ENCODE results near the gene FAAP24. TPM values are rescaled to one million over a fixed set of nuclear protein-coding genes. Genes with fewer than 3 reads are reported as not detected.
"Not testable (repeated sequence)": the region's sequence is repeated elsewhere in the genome, so short reads cannot be mapped to it uniquely, and the experiment has no call there.

The FAAP24 gene
- polyA plus RNA-seq, 1 donor: 3.1 TPM

DNA sequence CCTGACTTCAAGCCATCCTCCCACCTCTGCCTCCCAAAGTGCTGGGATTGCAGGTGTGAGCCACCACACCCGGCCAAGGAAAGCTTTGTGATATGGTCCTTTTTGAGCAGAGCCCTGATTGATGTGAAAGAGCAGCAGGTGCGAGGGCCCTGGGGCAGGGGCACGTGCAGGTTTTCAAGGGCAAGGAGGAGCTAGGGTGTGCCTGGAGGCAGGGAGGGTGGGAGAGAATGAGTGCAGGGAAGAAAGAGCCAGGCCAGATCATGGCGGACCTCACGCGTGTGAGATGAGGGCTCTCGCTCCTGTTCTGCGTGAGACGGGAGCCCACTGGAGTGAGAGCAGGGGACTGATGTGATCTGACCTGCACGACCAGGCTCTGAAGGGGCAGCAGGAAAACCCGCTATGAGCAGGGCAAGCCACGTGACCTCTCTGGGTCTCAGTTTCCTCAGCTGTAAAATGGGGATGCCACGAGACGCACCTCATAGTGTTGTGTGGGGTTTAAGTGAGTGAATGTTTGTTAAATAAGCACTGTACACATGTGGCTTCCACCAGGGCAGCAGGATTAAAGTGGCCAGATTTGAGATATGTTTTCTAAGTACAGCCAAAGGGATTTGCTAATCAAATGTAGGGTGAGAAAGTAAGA lies 25.8 kb downstream of the FAAP24 start:
- Histone ChIP-seq H3K27me3 (ENCODE audit: control insufficient read depth, insufficient read depth, low read length) (no peaks in the 10 kb centered on the region), H3K4me1 (ENCODE audit: control insufficient read depth, insufficient read depth, low read length) (no peaks in the 10 kb centered on the region), H3K27ac (ENCODE audit: low read length) (no peak overlapping the region), H3K36me3 (ENCODE audit: control insufficient read depth, insufficient read depth, low read length) (peaks cover 36% of the 10 kb centered on the region), H3K9me3 (ENCODE audit: control insufficient read depth, low read depth, low read length) (no peaks in the 10 kb centered on the region), H3K4me3 (ENCODE audit: low read length) (no peak overlapping the region)
- no CpG with 5 or more reads among the region's 14 CpGs for WGBS (ENCODE audit: insufficient coverage, low lambda C conversion rate)
- DNase-seq: no peak

DNA sequence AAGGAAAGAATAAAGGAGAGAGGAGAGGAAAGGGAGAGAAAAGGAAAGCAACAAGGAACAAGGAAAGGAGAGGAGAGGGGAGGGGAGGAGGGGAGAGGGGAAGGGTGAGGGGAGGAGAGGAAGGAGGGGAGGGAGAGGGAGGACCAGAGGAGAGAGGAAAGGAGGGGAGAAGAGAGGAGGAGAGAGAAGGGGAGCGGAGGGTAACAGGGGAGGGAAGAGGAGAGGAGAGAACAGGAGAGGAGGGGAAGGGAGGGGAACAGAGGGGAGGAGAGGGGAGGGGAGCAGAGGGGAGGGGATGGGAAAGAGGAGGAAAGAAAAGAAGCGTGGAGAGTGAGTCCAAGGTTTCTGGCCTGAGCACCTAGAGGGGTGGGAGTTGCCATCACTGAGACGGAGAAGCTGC lies 26.7 kb downstream of the FAAP24 start:
- H3K27ac ChIP-seq (ENCODE audit: low read length): no peak overlapping the region
- no peaks in the 10 kb centered on the region for H3K27me3 ChIP-seq (ENCODE audit: control insufficient read depth, insufficient read depth, low read length)
- H3K9me3 ChIP-seq (ENCODE audit: control insufficient read depth, low read depth, low read length): no peaks in the 10 kb centered on the region
- peaks cover 35% of the 10 kb centered on the region for H3K36me3 ChIP-seq (ENCODE audit: control insufficient read depth, insufficient read depth, low read length)
- no peaks in the 10 kb centered on the region for H3K4me1 ChIP-seq (ENCODE audit: control insufficient read depth, insufficient read depth, low read length)
- no peak for DNase-seq
- no CpG with 5 or more reads among the region's 3 CpGs for WGBS (ENCODE audit: insufficient coverage, low lambda C conversion rate)
- H3K4me3 ChIP-seq (ENCODE audit: low read length): no peak overlapping the region

DNA sequence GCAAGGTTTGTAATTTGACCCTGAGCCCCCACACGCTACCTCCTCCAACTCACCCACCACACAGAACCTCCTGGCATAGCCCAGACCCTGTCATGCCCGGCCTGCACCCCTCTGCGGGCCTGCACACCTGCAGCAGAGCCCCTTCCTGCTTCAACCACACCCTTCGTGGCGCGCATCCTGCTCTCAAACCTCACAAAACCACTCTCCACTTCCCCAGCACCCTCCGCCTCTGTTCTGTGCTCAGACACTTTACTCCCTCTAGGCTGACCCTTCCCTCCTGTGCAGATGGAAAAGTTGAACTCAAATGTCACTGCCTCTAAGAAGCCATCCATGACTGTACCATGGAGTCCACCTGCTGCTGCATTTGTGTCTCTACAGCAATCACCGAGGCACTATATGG lies 28.5 kb downstream of the FAAP24 start:
- Histone ChIP-seq H3K36me3 (ENCODE audit: control insufficient read depth, insufficient read depth, low read length) (peaks cover 28% of the 10 kb centered on the region), H3K4me3 (ENCODE audit: low read length) (no peak overlapping the region), H3K9me3 (ENCODE audit: control insufficient read depth, low read depth, low read length) (no peaks in the 10 kb centered on the region), H3K4me1 (ENCODE audit: control insufficient read depth, insufficient read depth, low read length) (no peaks in the 10 kb centered on the region), H3K27ac (ENCODE audit: low read length) (no peak overlapping the region), H3K27me3 (ENCODE audit: control insufficient read depth, insufficient read depth, low read length) (no peaks in the 10 kb centered on the region)
- no CpG with 5 or more reads among the region's 8 CpGs for WGBS (ENCODE audit: insufficient coverage, low lambda C conversion rate)
- no peak for DNase-seq

DNA sequence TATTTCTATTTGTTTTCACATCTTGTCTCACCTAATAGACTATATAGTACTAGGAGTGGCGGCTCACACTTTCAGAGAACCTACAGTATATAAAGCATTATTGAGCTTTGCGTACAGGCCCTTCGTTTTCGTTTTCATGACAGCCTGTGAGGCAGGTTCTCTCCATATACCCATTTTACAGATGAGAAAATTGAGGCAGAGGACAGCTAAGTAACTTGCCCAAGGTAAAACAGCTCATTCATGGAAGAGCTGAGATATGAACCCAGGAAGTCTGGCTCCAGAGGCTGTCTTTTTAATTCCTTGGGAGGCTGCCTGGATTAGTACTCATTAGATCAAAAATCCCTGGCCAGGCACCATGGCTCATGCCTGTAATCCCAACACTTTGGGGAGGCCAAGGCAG lies 28.9 kb downstream of the FAAP24 start:
- no peak overlapping the region for H3K4me3 ChIP-seq (ENCODE audit: low read length)
- no peaks in the 10 kb centered on the region for H3K4me1 ChIP-seq (ENCODE audit: control insufficient read depth, insufficient read depth, low read length)
- H3K36me3 ChIP-seq (ENCODE audit: control insufficient read depth, insufficient read depth, low read length): peaks cover 28% of the 10 kb centered on the region
- no CpG with 5 or more reads among the region's 4 CpGs for WGBS (ENCODE audit: insufficient coverage, low lambda C conversion rate)
- no peaks in the 10 kb centered on the region for H3K9me3 ChIP-seq (ENCODE audit: control insufficient read depth, low read depth, low read length)
- H3K27me3 ChIP-seq (ENCODE audit: control insufficient read depth, insufficient read depth, low read length): no peaks in the 10 kb centered on the region
- DNase-seq: no peak
- no peak overlapping the region for H3K27ac ChIP-seq (ENCODE audit: low read length)

- H3K27ac ChIP-seq (ENCODE audit: low read length): not testable (repeated sequence)
- H3K36me3 ChIP-seq (ENCODE audit: control insufficient read depth, insufficient read depth, low read length): peaks cover 30% of the 10 kb centered on the region
- WGBS (ENCODE audit: insufficient coverage, low lambda C conversion rate): no CpG with 5 or more reads among the region's 15 CpGs
Measured at GRCh38 chr19:33002126-33002865, 30.3 kb downstream of the FAAP24 start.

GRCh38 chr19:33003424-33004024 lies 31.5 kb downstream of the FAAP24 start:
- WGBS (ENCODE audit: insufficient coverage, low lambda C conversion rate): 13% methylated on average over 1 of the region's 6 CpGs
- DNase-seq: peak in 1 of 2 donors; percentile 27
- not testable (repeated sequence) for H3K27ac ChIP-seq (ENCODE audit: low read length); H3K4me1 ChIP-seq (ENCODE audit: control insufficient read depth, insufficient read depth, low read length); H3K4me3 ChIP-seq (ENCODE audit: low read length); H3K27me3 ChIP-seq (ENCODE audit: control insufficient read depth, insufficient read depth, low read length); H3K9me3 ChIP-seq (ENCODE audit: control insufficient read depth, low read depth, low read length)
- H3K36me3 ChIP-seq (ENCODE audit: control insufficient read depth, insufficient read depth, low read length): peaks cover 31% of the 10 kb centered on the region

More at GRCh38 chr19:33002126-33002865, 30.3 kb downstream of the FAAP24 start:
- H3K27me3 ChIP-seq (ENCODE audit: control insufficient read depth, insufficient read depth, low read length); DNase-seq; H3K4me1 ChIP-seq (ENCODE audit: control insufficient read depth, insufficient read depth, low read length); H3K9me3 ChIP-seq (ENCODE audit: control insufficient read depth, low read depth, low read length); H3K4me3 ChIP-seq (ENCODE audit: low read length): not testable (repeated sequence)

GRCh38 chr19:33005440-33005839 lies 33.4 kb downstream of the FAAP24 start:
- no peak overlapping the region for H3K27ac ChIP-seq (ENCODE audit: low read length)
- H3K4me3 ChIP-seq (ENCODE audit: low read length): no peak overlapping the region
- WGBS (ENCODE audit: insufficient coverage, low lambda C conversion rate): no CpG with 5 or more reads among the region's 5 CpGs
- H3K27me3 ChIP-seq (ENCODE audit: control insufficient read depth, insufficient read depth, low read length): no peaks in the 10 kb centered on the region
- H3K4me1 ChIP-seq (ENCODE audit: control insufficient read depth, insufficient read depth, low read length): no peaks in the 10 kb centered on the region
- DNase-seq: peak; percentile 11 to 33
- H3K9me3 ChIP-seq (ENCODE audit: control insufficient read depth, low read depth, low read length): no peaks in the 10 kb centered on the region
- peaks cover 39% of the 10 kb centered on the region for H3K36me3 ChIP-seq (ENCODE audit: control insufficient read depth, insufficient read depth, low read length)

- Histone ChIP-seq H3K4me3 (ENCODE audit: low read length) (no peak overlapping the region), H3K27me3 (ENCODE audit: control insufficient read depth, insufficient read depth, low read length) (no peaks in the 10 kb centered on the region), H3K4me1 (ENCODE audit: control insufficient read depth, insufficient read depth, low read length) (no peaks in the 10 kb centered on the region), H3K9me3 (ENCODE audit: control insufficient read depth, low read depth, low read length) (no peaks in the 10 kb centered on the region), H3K36me3 (ENCODE audit: control insufficient read depth, insufficient read depth, low read length) (peaks cover 40% of the 10 kb centered on the region), H3K27ac (ENCODE audit: low read length) (no peak overlapping the region)
- no CpG with 5 or more reads among the region's 4 CpGs for WGBS (ENCODE audit: insufficient coverage, low lambda C conversion rate)
- DNase-seq: no peak
Measured at GRCh38 chr19:33008738-33009137, 36.7 kb downstream of the FAAP24 start.

DNA sequence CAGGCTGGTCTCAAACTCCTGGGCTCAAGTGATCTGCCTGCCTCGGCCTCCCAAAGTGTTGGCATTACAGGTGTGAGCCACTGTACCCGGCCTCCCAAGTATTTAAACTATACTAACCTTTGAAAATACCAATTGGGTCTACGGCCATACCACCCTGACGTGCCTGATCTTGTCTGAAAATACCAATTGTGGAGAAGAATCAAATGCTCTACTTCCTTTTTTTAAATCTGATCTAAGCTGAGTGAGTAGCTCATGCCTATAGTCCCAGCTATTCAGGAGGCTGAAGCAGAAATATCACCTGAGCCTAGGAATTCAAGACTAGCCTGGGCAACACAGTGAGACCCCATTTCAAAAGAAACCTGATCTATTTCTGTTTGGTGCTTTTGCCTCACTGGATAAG lies 38.8 kb downstream of the FAAP24 start:
- H3K36me3 ChIP-seq (ENCODE audit: control insufficient read depth, insufficient read depth, low read length): peaks cover 40% of the 10 kb centered on the region
- not testable (repeated sequence) for H3K9me3 ChIP-seq (ENCODE audit: control insufficient read depth, low read depth, low read length); H3K27me3 ChIP-seq (ENCODE audit: control insufficient read depth, insufficient read depth, low read length); H3K4me3 ChIP-seq (ENCODE audit: low read length); DNase-seq; H3K4me1 ChIP-seq (ENCODE audit: control insufficient read depth, insufficient read depth, low read length); H3K27ac ChIP-seq (ENCODE audit: low read length)
- no CpG with 5 or more reads among the region's 4 CpGs for WGBS (ENCODE audit: insufficient coverage, low lambda C conversion rate)

DNA sequence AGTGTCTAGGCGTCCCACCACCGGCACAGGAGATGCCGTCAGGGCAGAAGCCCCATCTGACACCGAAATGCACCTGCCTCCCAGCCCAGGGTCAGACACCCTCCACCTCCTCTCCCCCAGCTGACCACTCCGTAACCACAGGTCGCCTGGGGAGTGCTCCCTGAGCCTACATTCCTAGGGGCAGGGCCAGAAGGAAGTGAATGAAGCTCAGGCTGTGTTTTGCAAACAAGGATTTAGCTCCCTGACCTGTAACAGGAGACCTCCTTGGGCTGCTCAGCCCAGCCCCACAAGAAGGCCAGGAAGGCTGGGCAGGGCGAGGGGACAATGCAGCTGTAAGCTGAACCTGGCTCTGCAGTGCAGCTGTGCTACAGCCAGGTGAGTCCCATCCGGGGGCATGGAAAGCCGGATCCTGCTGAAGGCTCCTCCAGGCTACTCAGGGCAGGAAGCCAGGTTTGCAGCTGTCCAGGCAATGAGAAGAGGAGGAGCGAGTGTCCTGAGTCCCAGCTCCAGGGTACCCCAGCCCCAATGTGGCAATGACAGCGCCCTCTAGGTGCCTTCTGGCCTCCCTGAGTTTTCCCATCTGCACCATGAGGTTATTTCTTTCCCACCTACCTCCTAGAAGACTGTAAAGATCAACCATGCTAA lies 50.6 kb downstream of the FAAP24 start:
- Histone ChIP-seq H3K4me3 (ENCODE audit: low read length) (no peak overlapping the region), H3K27ac (ENCODE audit: low read length) (no peak overlapping the region), H3K27me3 (ENCODE audit: control insufficient read depth, insufficient read depth, low read length) (no peaks in the 10 kb centered on the region), H3K36me3 (ENCODE audit: control insufficient read depth, insufficient read depth, low read length) (peaks cover 22% of the 10 kb centered on the region), H3K9me3 (ENCODE audit: control insufficient read depth, low read depth, low read length) (no peaks in the 10 kb centered on the region), H3K4me1 (ENCODE audit: control insufficient read depth, insufficient read depth, low read length) (no peaks in the 10 kb centered on the region)
- no CpG with 5 or more reads among the region's 11 CpGs for WGBS (ENCODE audit: insufficient coverage, low lambda C conversion rate)
- no peak for DNase-seq

All from large intestine (tissue), 3 donors.